ENCODE results near the gene UBE2Z. TPM values are rescaled to one million over a fixed set of nuclear protein-coding genes. Genes with fewer than 3 reads are reported as not detected.
A peak's percentile ranks its signal among the peaks of the same experiment; 100 is the strongest.
"Not testable (repeated sequence)": the region's sequence is repeated elsewhere in the genome, so short reads cannot be mapped to it uniquely, and the experiment has no call there.

Gene UBE2Z
- total RNA-seq, 1 donor from 2014 or later = 76.5 TPM

- no peaks in the 10 kb centered on the region for H3K36me3 Mint-ChIP-seq (ENCODE audit: unreplicated experiment)
- H3K27me3 Mint-ChIP-seq (ENCODE audit: unreplicated experiment) = peaks cover 5% of the 10 kb centered on the region
- peaks cover 30% of the 10 kb centered on the region for H3K4me1 Mint-ChIP-seq (ENCODE audit: low read depth, unreplicated experiment)
- peak overlapping the region; percentile 13 for H3K4me3 Mint-ChIP-seq (ENCODE audit: unreplicated experiment)
- DNase-seq = no peak
- H3K27ac Mint-ChIP-seq (ENCODE audit: unreplicated experiment) = peak overlapping the region; percentile 11
- no peak for TF ChIP-seq CTCF (IDR thresholded peaks at IDR 0.05; ENCODE audit: partially characterized antibody, unreplicated experiment)
- H3K9me3 Mint-ChIP-seq (ENCODE audit: unreplicated experiment) = peaks cover 15% of the 10 kb centered on the region
These were observed 38.3 kb upstream of the UBE2Z start for GRCh38 chr17:48869821-48870318.

DNA sequence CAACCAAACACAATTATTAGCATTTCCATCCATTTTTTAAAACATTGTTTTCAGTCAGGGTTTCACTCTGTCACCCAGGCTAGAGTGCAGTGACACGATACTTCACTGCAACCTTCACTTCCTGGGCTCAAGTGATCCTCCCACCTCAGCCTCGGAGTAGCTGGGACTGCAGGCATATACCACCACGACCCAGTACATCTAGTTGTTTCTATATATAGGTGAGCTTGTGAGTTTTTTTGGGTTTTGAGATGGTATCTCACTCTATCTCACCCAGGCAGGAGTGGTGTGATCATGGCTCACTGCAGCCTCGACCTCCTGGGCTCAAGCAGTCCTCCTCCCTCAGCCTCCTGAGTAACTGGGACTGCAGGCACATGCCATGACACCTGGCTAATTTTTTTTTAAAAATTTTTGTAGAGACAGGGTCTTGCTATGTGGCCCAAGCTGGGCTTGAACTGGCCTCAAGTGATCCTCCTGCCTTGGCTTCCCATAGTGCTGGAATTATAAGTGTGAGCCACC, 37.1 kb upstream of the UBE2Z start:
- TF ChIP-seq CTCF (IDR thresholded peaks at IDR 0.05; ENCODE audit: partially characterized antibody, unreplicated experiment) = no peak
- H3K4me1 Mint-ChIP-seq (ENCODE audit: low read depth, unreplicated experiment) = peaks cover 30% of the 10 kb centered on the region
- peaks cover 3% of the 10 kb centered on the region for H3K27me3 Mint-ChIP-seq (ENCODE audit: unreplicated experiment)
- DNase-seq = no peak
- peaks cover 15% of the 10 kb centered on the region for H3K9me3 Mint-ChIP-seq (ENCODE audit: unreplicated experiment)
- no peak overlapping the region for H3K4me3 Mint-ChIP-seq (ENCODE audit: unreplicated experiment)
- no peaks in the 10 kb centered on the region for H3K36me3 Mint-ChIP-seq (ENCODE audit: unreplicated experiment)
- peak overlapping the region; percentile 92 for H3K27ac Mint-ChIP-seq (ENCODE audit: unreplicated experiment)

- Mint-ChIP-seq H3K4me3 (ENCODE audit: unreplicated experiment) (peak overlapping the region; percentile 12), H3K9me3 (ENCODE audit: unreplicated experiment) (peaks cover 13% of the 10 kb centered on the region), H3K27ac (ENCODE audit: unreplicated experiment) (peak overlapping the region; percentile 92), H3K27me3 (ENCODE audit: unreplicated experiment) (peaks cover 2% of the 10 kb centered on the region), H3K36me3 (ENCODE audit: unreplicated experiment) (no peaks in the 10 kb centered on the region), H3K4me1 (ENCODE audit: low read depth, unreplicated experiment) (peaks cover 30% of the 10 kb centered on the region)
- peak; percentile 39 for DNase-seq
- no peak for TF ChIP-seq CTCF (IDR thresholded peaks at IDR 0.05; ENCODE audit: partially characterized antibody, unreplicated experiment)
These were observed 36.5 kb upstream of the UBE2Z start for GRCh38 chr17:48871551-48872351.

- H3K27ac Mint-ChIP-seq (ENCODE audit: unreplicated experiment) = peak overlapping the region; percentile 92
- peaks cover 30% of the 10 kb centered on the region for H3K4me1 Mint-ChIP-seq (ENCODE audit: low read depth, unreplicated experiment)
These were observed 35.8 kb upstream of the UBE2Z start for GRCh38 chr17:48872409-48872808.

GRCh38 chr17:48873209-48873608, 35.0 kb upstream of the UBE2Z start:
- TF ChIP-seq CTCF (IDR thresholded peaks at IDR 0.05; ENCODE audit: partially characterized antibody, unreplicated experiment) = no peak
- H3K27ac Mint-ChIP-seq (ENCODE audit: unreplicated experiment) = no peak overlapping the region
- no peaks in the 10 kb centered on the region for H3K36me3 Mint-ChIP-seq (ENCODE audit: unreplicated experiment)
- peaks cover 2% of the 10 kb centered on the region for H3K27me3 Mint-ChIP-seq (ENCODE audit: unreplicated experiment)
- no peak for DNase-seq
- H3K4me1 Mint-ChIP-seq (ENCODE audit: low read depth, unreplicated experiment) = peaks cover 30% of the 10 kb centered on the region
- H3K9me3 Mint-ChIP-seq (ENCODE audit: unreplicated experiment) = peaks cover 13% of the 10 kb centered on the region
- no peak overlapping the region for H3K4me3 Mint-ChIP-seq (ENCODE audit: unreplicated experiment)

More at GRCh38 chr17:48872409-48872808, 35.8 kb upstream of the UBE2Z start:
- peaks cover 13% of the 10 kb centered on the region for H3K9me3 Mint-ChIP-seq (ENCODE audit: unreplicated experiment)
- peak overlapping the region; percentile 12 for H3K4me3 Mint-ChIP-seq (ENCODE audit: unreplicated experiment)
- H3K27me3 Mint-ChIP-seq (ENCODE audit: unreplicated experiment); DNase-seq; H3K36me3 Mint-ChIP-seq (ENCODE audit: unreplicated experiment): not testable (repeated sequence)

Data from glutamatergic neuron (in vitro differentiated cells).